Kidney (tissue), 14 donors: ENCODE results near the gene YARS2. TPM values are rescaled to one million over a fixed set of nuclear protein-coding genes. Genes with fewer than 3 reads are reported as not detected.
"Not testable (repeated sequence)": the region's sequence is repeated elsewhere in the genome, so short reads cannot be mapped to it uniquely, and the experiment has no call there.

Experiments
- DNase-seq, 5 donors: peaks; one replicate each; pipeline ENCODE4 v3.0.0-alpha.2; 2013 to 2020
- FAIRE-seq: peaks from 2 replicates; lab custom pipeline; 2012; peaks lifted over from hg19 to GRCh38; lab: Jason Lieb, UNC
- H3K27ac ChIP-seq, 2 donors: one replicate each; pipeline ENCODE4 v1.7.0; 2013; ENCODE audit warnings: low read depth in 2 of 2, low read length in 2 of 2, inconsistent platforms in 1 of 2
- H3K27me3 ChIP-seq: one replicate; pipeline ENCODE4 v1.7.1; 2013; ENCODE audit warnings: low read length, inconsistent platforms; ENCODE audit not compliant: control insufficient read depth, insufficient read depth
- H3K36me3 ChIP-seq, 3 donors: one replicate each; pipeline versions ENCODE4 v1.7.0 to v1.7.1; 2013; ENCODE audit warnings: low read length in 3 of 3, control low read depth in 1 of 3, inconsistent platforms in 1 of 3; ENCODE audit not compliant: insufficient read depth in 3 of 3, control insufficient read depth in 2 of 3
- H3K4me1 ChIP-seq, 3 donors: one replicate each; pipeline versions ENCODE4 v1.7.0 to v1.7.1; 2013; ENCODE audit warnings: low read length in 3 of 3, inconsistent platforms in 1 of 3, low read depth in 1 of 3; ENCODE audit not compliant: control insufficient read depth in 2 of 3, insufficient read depth in 2 of 3
- H3K4me3 ChIP-seq, 3 donors: one replicate each; pipeline versions ENCODE4 v1.7.0 to v1.8.1; 2013; ENCODE audit warnings: low read length in 3 of 3, control low read depth in 1 of 3, inconsistent platforms in 1 of 3
- H3K9ac ChIP-seq, 3 donors: one replicate each; pipeline versions ENCODE4 v1.7.0 to v1.7.1; 2013; ENCODE audit warnings: low read length in 3 of 3, control low read depth in 1 of 3, inconsistent platforms in 1 of 3
- H3K9me3 ChIP-seq, 3 donors: one replicate each; pipeline versions ENCODE4 v1.7.0 to v1.7.1; 2013; ENCODE audit warnings: low read length in 3 of 3, control low read depth in 1 of 3, inconsistent platforms in 1 of 3; ENCODE audit not compliant: control insufficient read depth in 2 of 3, insufficient read depth in 1 of 3
- intact Hi-C: fragments of 100-400 bp; cut with DNase I; formaldehyde crosslinking; loops from one replicate; pipeline ENCODE4 v1.11.1; 2022
- polyA plus RNA-seq: library from polyadenylated mRNA; stranded (reverse); fragments of 350-450 nt; fragmentation: Illumina TruSeq; extraction: RNeasy Lipid Tissue Mini Kit (QIAGEN cat#74804); gene quantifications from one replicate; pipeline ENCODE4 v1.2.3, GENCODE V29; 2014; ENCODE audit warnings: low read depth, low replicate concordance; ENCODE audit not compliant: insufficient read depth
- total RNA-seq: library from RNA; stranded (reverse); fragmentation: NEBNext Ultra II Directional; extraction: Animal tissue kit (Norgen Biotek cat#: 25700); gene quantifications from one replicate; pipeline ENCODE4 v1.2.1, GENCODE V29; 2021
- TF ChIP-seq, protein P1 (sequence below): IDR thresholded peaks from 3 replicates; pipeline ENCODE4 v1.5.1; 2012; ENCODE audit warnings: mild to moderate bottlenecking, moderate library complexity, borderline replicate concordance; ENCODE audit not compliant: insufficient read depth; ENCODE audit errors: extremely low read depth
- donor health status: control.
- donor health status: control.
- donor health status: control.
- donor health status: control.
- donor health status: control.
- donor health status: DM: yes; HTN: yes; CAD: no.
- donor health status: Normal renal cell carcinoma (clear cell type).

Gene YARS2
- total and polyA plus RNA-seq, 2 donors from 2014 or later: 15.4 to 24.6 TPM

DNA sequence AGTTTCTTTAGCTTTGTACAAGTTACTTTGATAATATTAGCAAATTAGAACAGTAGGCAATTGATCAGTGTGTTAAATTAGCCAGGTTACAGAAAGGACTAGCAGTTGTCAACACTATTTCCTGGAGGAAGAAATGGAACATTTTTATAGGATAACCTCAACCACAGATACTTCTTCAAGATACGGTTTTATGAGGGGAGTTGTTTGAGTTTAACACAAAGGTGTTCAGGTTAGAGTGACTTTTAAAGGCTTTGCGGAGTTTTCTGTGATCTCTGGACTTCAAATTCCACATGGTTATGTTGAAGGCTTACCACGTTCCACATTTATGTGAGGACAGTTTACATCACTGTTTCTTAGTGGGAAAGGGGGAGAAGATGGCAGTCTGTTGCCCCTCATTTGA is 19.3 kb downstream of the YARS2 start:
- intact Hi-C loops: no loop called here
- H3K27ac ChIP-seq: no peak overlapping the region
- H3K9ac ChIP-seq: no peak overlapping the region
- H3K36me3 ChIP-seq: peaks cover under 1 to 19% (median 2%) of the 10 kb centered on the region in 3 donors
- no peaks in the 10 kb centered on the region for H3K4me1 ChIP-seq
- TF ChIP-seq, protein P1, sequence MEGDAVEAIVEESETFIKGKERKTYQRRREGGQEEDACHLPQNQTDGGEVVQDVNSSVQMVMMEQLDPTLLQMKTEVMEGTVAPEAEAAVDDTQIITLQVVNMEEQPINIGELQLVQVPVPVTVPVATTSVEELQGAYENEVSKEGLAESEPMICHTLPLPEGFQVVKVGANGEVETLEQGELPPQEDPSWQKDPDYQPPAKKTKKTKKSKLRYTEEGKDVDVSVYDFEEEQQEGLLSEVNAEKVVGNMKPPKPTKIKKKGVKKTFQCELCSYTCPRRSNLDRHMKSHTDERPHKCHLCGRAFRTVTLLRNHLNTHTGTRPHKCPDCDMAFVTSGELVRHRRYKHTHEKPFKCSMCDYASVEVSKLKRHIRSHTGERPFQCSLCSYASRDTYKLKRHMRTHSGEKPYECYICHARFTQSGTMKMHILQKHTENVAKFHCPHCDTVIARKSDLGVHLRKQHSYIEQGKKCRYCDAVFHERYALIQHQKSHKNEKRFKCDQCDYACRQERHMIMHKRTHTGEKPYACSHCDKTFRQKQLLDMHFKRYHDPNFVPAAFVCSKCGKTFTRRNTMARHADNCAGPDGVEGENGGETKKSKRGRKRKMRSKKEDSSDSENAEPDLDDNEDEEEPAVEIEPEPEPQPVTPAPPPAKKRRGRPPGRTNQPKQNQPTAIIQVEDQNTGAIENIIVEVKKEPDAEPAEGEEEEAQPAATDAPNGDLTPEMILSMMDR: no peak
- no peak for FAIRE-seq
- no peak for DNase-seq
- H3K4me3 ChIP-seq: no peak overlapping the region
- no peaks in the 10 kb centered on the region for H3K27me3 ChIP-seq
- H3K9me3 ChIP-seq: no peaks in the 10 kb centered on the region

DNA sequence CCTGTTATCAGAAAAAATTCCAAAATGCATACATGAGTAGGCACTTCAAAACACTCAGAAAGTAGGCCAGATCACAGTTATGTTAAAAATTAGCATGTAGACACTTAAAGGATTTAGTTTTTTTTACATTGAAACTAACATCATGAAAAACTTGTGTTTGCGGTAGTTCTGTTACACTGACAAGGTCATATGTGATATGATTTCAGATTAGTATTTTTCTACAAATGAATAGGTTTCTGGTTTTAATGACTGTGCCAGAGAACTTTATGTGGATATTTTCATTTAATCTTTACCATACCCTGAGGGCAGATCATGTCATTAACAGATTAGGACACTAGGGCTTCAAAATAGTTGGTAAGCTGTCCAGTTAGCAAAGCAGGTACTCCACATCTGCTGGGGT is 20.7 kb downstream of the YARS2 start:
- FAIRE-seq: no peak
- no peak for DNase-seq
- H3K4me3 ChIP-seq: no peak overlapping the region
- intact Hi-C loops: no loop called here
- H3K4me1 ChIP-seq: no peaks in the 10 kb centered on the region
- no peaks in the 10 kb centered on the region for H3K27me3 ChIP-seq
- H3K9ac ChIP-seq: no peak overlapping the region
- H3K9me3 ChIP-seq: no peaks in the 10 kb centered on the region
- TF ChIP-seq, protein P1: no peak
- peaks cover 2 to 14% (median 2%) of the 10 kb centered on the region in 3 donors for H3K36me3 ChIP-seq
- no peak overlapping the region for H3K27ac ChIP-seq

DNA sequence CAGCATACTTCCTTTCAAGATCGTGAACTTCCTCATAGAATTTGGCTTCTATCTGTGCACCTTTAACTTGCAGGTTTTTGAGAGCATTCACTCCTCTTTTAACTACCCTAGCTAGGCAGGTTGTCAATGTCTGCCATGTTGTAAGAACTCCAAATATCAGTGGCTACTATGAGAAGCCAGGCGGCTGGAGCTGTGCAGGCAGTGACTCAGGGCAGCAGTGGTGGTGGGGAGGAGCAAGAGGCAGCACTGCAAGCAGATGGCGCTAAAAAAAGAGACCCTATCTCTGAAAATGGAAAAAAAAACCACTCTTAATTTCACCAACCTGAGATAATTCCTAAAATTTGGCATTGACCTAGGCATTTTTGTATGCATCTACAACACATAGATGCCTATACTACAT is 28.5 kb downstream of the YARS2 start:
- intact Hi-C loops: no loop called here
- FAIRE-seq (no peak), DNase-seq (no peak)
- H3K36me3 ChIP-seq: peaks cover 5 to 31% (median 8%) of the 10 kb centered on the region in 3 donors
- no peaks in the 10 kb centered on the region for H3K27me3 ChIP-seq
- H3K27ac ChIP-seq: no peak overlapping the region
- no peaks in the 10 kb centered on the region for H3K4me1 ChIP-seq
- TF ChIP-seq, protein P1: no peak
- H3K9ac ChIP-seq: no peak overlapping the region
- no peak overlapping the region for H3K4me3 ChIP-seq
- H3K9me3 ChIP-seq: no peaks in the 10 kb centered on the region

DNA sequence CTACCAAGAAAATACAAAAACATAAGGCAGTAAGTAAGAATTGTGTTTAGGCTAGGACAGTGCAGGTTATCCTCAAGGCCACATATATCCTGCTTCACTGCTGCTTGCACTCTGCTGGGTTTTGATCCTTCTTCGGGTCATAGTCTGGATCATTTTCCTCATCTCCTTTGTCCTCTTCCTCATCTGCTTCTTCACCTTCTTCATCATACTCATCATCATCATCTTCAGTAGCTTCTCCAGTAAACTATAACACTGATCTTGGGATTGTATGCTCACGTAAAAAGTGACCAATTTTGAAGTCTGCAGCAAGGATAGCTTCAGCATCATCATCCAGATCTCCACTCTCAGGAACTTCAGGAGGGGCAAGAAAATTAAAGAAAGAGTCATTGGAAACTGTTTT is 29.4 kb downstream of the YARS2 start:
- intact Hi-C loops: no loop called here
- Histone ChIP-seq H3K4me3 (no peak overlapping the region), H3K9me3 (no peaks in the 10 kb centered on the region), H3K27me3 (no peaks in the 10 kb centered on the region), H3K4me1 (no peaks in the 10 kb centered on the region), H3K36me3 (peaks cover 5 to 27% (median 7%) of the 10 kb centered on the region in 3 donors), H3K9ac (no peak overlapping the region), H3K27ac (no peak overlapping the region)
- TF ChIP-seq, protein P1: no peak
- FAIRE-seq (no peak), DNase-seq (no peak)

DNA sequence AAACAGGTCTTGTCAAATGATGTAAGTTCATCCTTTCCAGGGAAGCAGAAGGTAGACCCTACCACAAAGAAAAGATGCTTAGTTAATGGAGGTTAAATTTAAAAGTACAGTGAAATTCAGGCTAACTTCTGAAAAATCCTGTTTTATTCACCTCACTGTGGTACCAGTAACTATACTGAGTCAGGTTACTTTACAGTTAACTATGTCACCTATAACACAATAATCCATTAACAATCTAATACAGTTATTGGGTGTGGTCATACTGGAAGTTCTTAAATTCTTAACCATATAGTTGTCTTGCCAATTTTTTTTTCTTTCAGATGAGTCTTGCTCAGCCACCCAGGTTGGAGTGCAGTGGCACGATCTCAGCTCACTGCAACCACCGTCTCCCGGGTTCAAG is 30.4 kb downstream of the YARS2 start:
- H3K4me1 ChIP-seq, H3K27me3 ChIP-seq, intact Hi-C loops, H3K27ac ChIP-seq, DNase-seq, H3K9me3 ChIP-seq, H3K4me3 ChIP-seq, FAIRE-seq, H3K9ac ChIP-seq: not testable (repeated sequence)
- H3K36me3 ChIP-seq: peaks cover 5 to 24% (median 6%) of the 10 kb centered on the region in 3 donors
